Stimulated activated CD4-positive, alpha-beta T cell treated with anti-CD3 and anti-CD28 coated beads, Interleukin-4, amount 100 ng/mL, for 4 hours (primary cell): ENCODE data around the gene ZGRF1.
A peak's percentile ranks its signal among the peaks of the same experiment; 100 is the strongest.
"Not testable (repeated sequence)": the region's sequence is repeated elsewhere in the genome, so short reads cannot be mapped to it uniquely, and the experiment has no call there.

ENCODE experiments used
- DNase-seq, 2 experiments: peaks; one replicate each; pipeline ENCODE4 v3.0.0-alpha.2; 2020

ZGRF1 gene

GRCh38 chr4:112557676-112558411 is 78.9 kb downstream of the ZGRF1 start:
- DNase-seq, result no peak

GRCh38 chr4:112554271-112554670 is 82.4 kb downstream of the ZGRF1 start:
- DNase-seq, result not testable (repeated sequence)

GRCh38 chr4:112552668-112553067 is 84.0 kb downstream of the ZGRF1 start:
- DNase-seq, result no peak

- no peak for DNase-seq
These were observed 86.0 kb downstream of the ZGRF1 start for GRCh38 chr4:112550728-112551127.

- no peak for DNase-seq
These were observed 90.2 kb downstream of the ZGRF1 start for GRCh38 chr4:112546476-112546875.

- no peak for DNase-seq
These were observed 91.4 kb downstream of the ZGRF1 start for GRCh38 chr4:112545346-112545745.

GRCh38 chr4:112540695-112541094 is 96.0 kb downstream of the ZGRF1 start:
- DNase-seq, result no peak

GRCh38 chr4:112536123-112536522 is 100.6 kb downstream of the ZGRF1 start:
- no peak for DNase-seq

GRCh38 chr4:112532267-112532666 is 104.4 kb downstream of the ZGRF1 start:
- no peak for DNase-seq

- no peak for DNase-seq
These were observed 105.6 kb downstream of the ZGRF1 start for GRCh38 chr4:112531146-112531545.

- DNase-seq, result no peak
These were observed 110.6 kb downstream of the ZGRF1 start for GRCh38 chr4:112526061-112526460.

- DNase-seq, result peak; percentile 65 to 75
These were observed 112.8 kb downstream of the ZGRF1 start for GRCh38 chr4:112523764-112524505.

- peak; percentile 25 to 34 for DNase-seq
These were observed 113.5 kb downstream of the ZGRF1 start for GRCh38 chr4:112523008-112523721.

GRCh38 chr4:112522431-112522830 is 114.3 kb downstream of the ZGRF1 start:
- DNase-seq, result not testable (repeated sequence)

- peak in 1 of 2 experiments; percentile 1 for DNase-seq
These were observed 115.3 kb downstream of the ZGRF1 start for GRCh38 chr4:112521123-112522023.

- DNase-seq, result no peak
These were observed 116.0 kb downstream of the ZGRF1 start for GRCh38 chr4:112520598-112521122.

GRCh38 chr4:112519689-112520597 is 116.8 kb downstream of the ZGRF1 start:
- no peak for DNase-seq

GRCh38 chr4:112518675-112519074 is 118.0 kb downstream of the ZGRF1 start:
- no peak for DNase-seq

GRCh38 chr4:112517911-112518310 is 118.8 kb downstream of the ZGRF1 start:
- DNase-seq, result no peak

GRCh38 chr4:112517067-112517634 is 119.6 kb downstream of the ZGRF1 start:
- DNase-seq, result peak in 1 of 2 experiments; percentile 11
